Bone marrow (tissue), 2 donors: ENCODE measurements around the gene ABCA2.

Experiments
- DNase-seq, 2 donors: peaks; one replicate each; lab custom pipeline; 2025; lab: John Stamatoyannopoulos, UW

ABCA2 gene

GRCh38 chr9:137027369-137028262, at the start of gene ABCA2:
Gene ABCA2 (minus strand): TSS chr9:137028237. CDS start chr9:137028140, 97 bp downstream.
- no peak for DNase-seq

- no peak for DNase-seq
These were observed 49.1 kb upstream of the ABCA2 start, which contains the start of gene UAP1L1 for GRCh38 chr9:137077010-137077747. Gene UAP1L1 (plus strand): TSS chr9:137077517. CDS start chr9:137077533, 16 bp downstream.

- no peak for DNase-seq
These were observed 48.6 kb upstream of the ABCA2 start for GRCh38 chr9:137076636-137077009.

GRCh38 chr9:137075275-137075775, 47.3 kb upstream of the ABCA2 start:
- DNase-seq = no peak

GRCh38 chr9:137074657-137075274, 46.7 kb upstream of the ABCA2 start:
- DNase-seq = no peak

GRCh38 chr9:137073992-137074399, 46.0 kb upstream of the ABCA2 start:
- DNase-seq = no peak

- no peak for DNase-seq
These were observed 43.2 kb upstream of the ABCA2 start for GRCh38 chr9:137071282-137071681.

GRCh38 chr9:137070906-137071275, 42.9 kb upstream of the ABCA2 start:
- DNase-seq = no peak

GRCh38 chr9:137070201-137070905, 42.3 kb upstream of the ABCA2 start, which contains the start of gene SAPCD2:
Gene SAPCD2 (minus strand): TSS chr9:137070557. CDS start chr9:137070460, 97 bp downstream.
- DNase-seq = peak; percentile 49 to 66

GRCh38 chr9:137069508-137070091, 41.6 kb upstream of the ABCA2 start:
- no peak for DNase-seq

- DNase-seq = no peak
These were observed 40.8 kb upstream of the ABCA2 start for GRCh38 chr9:137068539-137069507.

- DNase-seq = peak; percentile 20 to 58
These were observed 40.0 kb upstream of the ABCA2 start for GRCh38 chr9:137067860-137068538.

GRCh38 chr9:137066096-137066861, 38.2 kb upstream of the ABCA2 start:
- DNase-seq = no peak

GRCh38 chr9:137065336-137065967, 37.4 kb upstream of the ABCA2 start:
- DNase-seq = no peak

GRCh38 chr9:137064880-137065164, 36.8 kb upstream of the ABCA2 start:
- DNase-seq = no peak

- peak; percentile 19 to 43 for DNase-seq
These were observed 36.2 kb upstream of the ABCA2 start for GRCh38 chr9:137064027-137064879.

- DNase-seq = no peak
These were observed 35.4 kb upstream of the ABCA2 start for GRCh38 chr9:137063311-137064026.
